ENCODE data around the gene KRT71. TPM values are rescaled to one million over a fixed set of nuclear protein-coding genes. Genes with fewer than 3 reads are reported as not detected.

The KRT71 gene
- total RNA-seq, 2 donors from 2014 or later = not detected

DNA sequence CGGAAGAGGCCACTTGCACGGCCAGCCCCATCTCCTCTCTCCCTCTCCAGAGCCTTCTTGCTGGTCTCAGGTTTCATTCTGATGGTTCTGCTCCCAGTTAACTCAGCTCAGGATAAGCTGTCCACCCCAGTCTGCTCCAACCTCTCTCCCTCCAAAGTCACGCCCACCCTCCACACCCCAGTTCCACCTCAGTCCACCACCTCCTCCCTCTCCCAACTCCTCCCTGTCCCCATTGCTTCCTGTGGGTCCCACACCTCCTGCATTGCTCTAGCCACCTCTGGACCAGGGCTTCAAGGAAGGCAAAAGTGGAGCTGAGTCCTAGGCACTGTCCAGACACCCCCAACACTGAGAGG lies 13.1 kb downstream of the KRT71 start:
- no peaks in the 10 kb centered on the region for H3K9me3 Mint-ChIP-seq
- Histone ChIP-seq H3K4me3 (ENCODE audit: low read length) (no peak overlapping the region), H3K9me3 (ENCODE audit: control insufficient read depth, low read length) (no peaks in the 10 kb centered on the region), H3K9ac (ENCODE audit: extremely low read depth, low read length, poor library complexity, severe bottlenecking) (no peak overlapping the region), H3K27me3 (ENCODE audit: control insufficient read depth, insufficient read depth, low read length, poor library complexity, severe bottlenecking) (no peaks in the 10 kb centered on the region), H3K36me3 (ENCODE audit: control insufficient read depth, insufficient read depth, low read length) (no peaks in the 10 kb centered on the region), H3K4me1 (ENCODE audit: control insufficient read depth, insufficient read depth, low read length) (no peaks in the 10 kb centered on the region), H3K27ac (ENCODE audit: low read depth, low read length) (no peak overlapping the region)
- no peaks in the 10 kb centered on the region for H3K36me3 Mint-ChIP-seq (ENCODE audit: low read depth)
- WGBS, 2 experiments (ENCODE audit: insufficient coverage in 1 of 2, insufficient read length in 1 of 2) = 93 to 94% methylated on average over 2 to 3 of the region's 3 CpGs
- peaks cover 5% of the 10 kb centered on the region for H3K27me3 Mint-ChIP-seq (ENCODE audit: insufficient read depth)
- TF ChIP-seq, protein P1, sequence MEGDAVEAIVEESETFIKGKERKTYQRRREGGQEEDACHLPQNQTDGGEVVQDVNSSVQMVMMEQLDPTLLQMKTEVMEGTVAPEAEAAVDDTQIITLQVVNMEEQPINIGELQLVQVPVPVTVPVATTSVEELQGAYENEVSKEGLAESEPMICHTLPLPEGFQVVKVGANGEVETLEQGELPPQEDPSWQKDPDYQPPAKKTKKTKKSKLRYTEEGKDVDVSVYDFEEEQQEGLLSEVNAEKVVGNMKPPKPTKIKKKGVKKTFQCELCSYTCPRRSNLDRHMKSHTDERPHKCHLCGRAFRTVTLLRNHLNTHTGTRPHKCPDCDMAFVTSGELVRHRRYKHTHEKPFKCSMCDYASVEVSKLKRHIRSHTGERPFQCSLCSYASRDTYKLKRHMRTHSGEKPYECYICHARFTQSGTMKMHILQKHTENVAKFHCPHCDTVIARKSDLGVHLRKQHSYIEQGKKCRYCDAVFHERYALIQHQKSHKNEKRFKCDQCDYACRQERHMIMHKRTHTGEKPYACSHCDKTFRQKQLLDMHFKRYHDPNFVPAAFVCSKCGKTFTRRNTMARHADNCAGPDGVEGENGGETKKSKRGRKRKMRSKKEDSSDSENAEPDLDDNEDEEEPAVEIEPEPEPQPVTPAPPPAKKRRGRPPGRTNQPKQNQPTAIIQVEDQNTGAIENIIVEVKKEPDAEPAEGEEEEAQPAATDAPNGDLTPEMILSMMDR (conservative IDR thresholded peaks at IDR 0.05) = no peak
- no peak for DNase-seq
- H3K4me1 Mint-ChIP-seq = no peaks in the 10 kb centered on the region
- no peak overlapping the region for H3K4me3 Mint-ChIP-seq
- H3K27ac Mint-ChIP-seq = no peak overlapping the region

DNA sequence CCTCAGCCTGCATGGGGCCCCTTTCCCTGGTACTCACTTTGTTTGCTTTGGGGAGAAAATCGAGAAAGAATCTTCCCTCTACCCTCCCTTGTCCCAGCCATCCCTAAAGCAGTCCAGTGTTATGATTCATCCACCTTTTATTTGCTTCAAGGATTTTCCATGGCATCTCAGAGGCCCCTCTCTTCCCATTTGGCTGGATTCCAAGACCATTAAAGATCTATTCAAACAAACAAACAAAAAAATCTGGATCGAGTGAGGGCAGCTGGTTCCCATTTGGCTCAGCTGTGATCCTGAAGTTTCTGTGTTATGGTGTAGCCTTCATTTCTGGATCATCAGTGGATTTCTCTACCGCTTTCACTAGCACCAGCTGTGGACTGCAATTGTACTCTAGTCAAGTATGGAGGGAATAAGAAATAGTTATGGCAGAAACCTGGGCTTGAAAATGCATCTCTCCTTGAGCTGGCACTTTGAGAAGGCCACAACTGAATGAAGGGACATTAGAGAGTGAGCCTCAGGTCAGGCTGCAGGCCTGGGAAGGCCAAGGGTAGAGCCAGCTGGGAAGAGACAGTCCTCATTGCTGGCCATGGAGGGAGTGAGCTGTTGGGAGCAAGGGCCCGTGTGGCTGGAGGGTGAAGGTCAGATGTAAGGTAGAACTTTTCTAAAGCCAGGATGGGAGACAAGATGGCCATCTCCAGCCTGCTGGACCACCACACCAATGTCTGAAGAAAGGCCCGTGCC lies 13.7 kb downstream of the KRT71 start:
- TF ChIP-seq, protein P1 (conservative IDR thresholded peaks at IDR 0.05) = no peak
- H3K27ac Mint-ChIP-seq = peak overlapping the region; percentile 32

DNA sequence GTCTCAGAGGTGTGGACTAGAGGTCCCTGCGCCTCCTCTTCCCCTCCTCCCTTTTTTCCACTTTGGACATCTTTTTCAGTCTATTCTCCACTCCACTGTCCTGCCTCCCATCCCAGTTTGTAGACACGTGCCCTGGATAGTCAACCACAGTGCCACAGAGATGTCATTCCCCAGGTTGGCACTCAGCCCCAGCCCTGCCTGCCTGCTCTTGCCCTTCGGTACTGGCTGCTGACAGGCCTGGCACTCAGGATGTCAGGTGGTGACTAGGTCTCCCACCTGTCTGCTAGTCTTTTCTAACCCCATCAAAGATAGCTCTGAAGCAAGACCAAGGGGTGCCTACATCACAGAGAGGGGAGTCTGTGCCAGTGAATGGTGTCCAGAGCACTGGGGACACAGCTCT lies 15.8 kb downstream of the KRT71 start:
- Mint-ChIP-seq H3K27me3 (ENCODE audit: insufficient read depth) (peaks cover 5% of the 10 kb centered on the region), H3K27ac (no peak overlapping the region), H3K4me1 (no peaks in the 10 kb centered on the region), H3K4me3 (no peak overlapping the region), H3K9me3 (no peaks in the 10 kb centered on the region), H3K36me3 (ENCODE audit: low read depth) (no peaks in the 10 kb centered on the region)
- Histone ChIP-seq H3K27ac (ENCODE audit: low read depth, low read length) (no peak overlapping the region), H3K9ac (ENCODE audit: extremely low read depth, low read length, poor library complexity, severe bottlenecking) (no peak overlapping the region), H3K9me3 (ENCODE audit: control insufficient read depth, low read length) (no peaks in the 10 kb centered on the region), H3K4me1 (ENCODE audit: control insufficient read depth, insufficient read depth, low read length) (no peaks in the 10 kb centered on the region), H3K27me3 (ENCODE audit: control insufficient read depth, insufficient read depth, low read length, poor library complexity, severe bottlenecking) (no peaks in the 10 kb centered on the region), H3K36me3 (ENCODE audit: control insufficient read depth, insufficient read depth, low read length) (no peaks in the 10 kb centered on the region), H3K4me3 (ENCODE audit: low read length) (no peak overlapping the region)
- 80 to 85% methylated on average over 2 to 3 of the region's 3 CpGs for WGBS, 2 experiments (ENCODE audit: insufficient coverage in 1 of 2, insufficient read length in 1 of 2)
- no peak for DNase-seq
- TF ChIP-seq, protein P1 (conservative IDR thresholded peaks at IDR 0.05) = no peak

More for the DNA sequence above, 13.7 kb downstream of the KRT71 start:
- Mint-ChIP-seq H3K9me3 (no peaks in the 10 kb centered on the region), H3K4me3 (no peak overlapping the region), H3K36me3 (ENCODE audit: low read depth) (no peaks in the 10 kb centered on the region), H3K4me1 (no peaks in the 10 kb centered on the region), H3K27me3 (ENCODE audit: insufficient read depth) (peaks cover 5% of the 10 kb centered on the region)
- WGBS, 2 experiments (ENCODE audit: insufficient coverage in 1 of 2, insufficient read length in 1 of 2) = 88 to 100% methylated on average over 2 to 5 of the region's 5 CpGs
- no peaks in the 10 kb centered on the region for H3K27me3 ChIP-seq (ENCODE audit: control insufficient read depth, insufficient read depth, low read length, poor library complexity, severe bottlenecking)
- H3K9ac ChIP-seq (ENCODE audit: extremely low read depth, low read length, poor library complexity, severe bottlenecking) = no peak overlapping the region
- H3K4me1 ChIP-seq (ENCODE audit: control insufficient read depth, insufficient read depth, low read length) = no peaks in the 10 kb centered on the region
- no peaks in the 10 kb centered on the region for H3K9me3 ChIP-seq (ENCODE audit: control insufficient read depth, low read length)
- no peak overlapping the region for H3K4me3 ChIP-seq (ENCODE audit: low read length)
- no peak for DNase-seq
- no peaks in the 10 kb centered on the region for H3K36me3 ChIP-seq (ENCODE audit: control insufficient read depth, insufficient read depth, low read length)
- H3K27ac ChIP-seq (ENCODE audit: low read depth, low read length) = no peak overlapping the region
